ENCODE data around the gene TUBB. TPM values are rescaled to one million over a fixed set of nuclear protein-coding genes. Genes with fewer than 3 reads are reported as not detected.

TUBB gene
- total and polyA plus RNA-seq, 9 of the 15 experiments (the other 6 are each of a cell fraction or from before 2014, with no cell fraction given): 971 to 2,870 (median 1,478) TPM

DNA sequence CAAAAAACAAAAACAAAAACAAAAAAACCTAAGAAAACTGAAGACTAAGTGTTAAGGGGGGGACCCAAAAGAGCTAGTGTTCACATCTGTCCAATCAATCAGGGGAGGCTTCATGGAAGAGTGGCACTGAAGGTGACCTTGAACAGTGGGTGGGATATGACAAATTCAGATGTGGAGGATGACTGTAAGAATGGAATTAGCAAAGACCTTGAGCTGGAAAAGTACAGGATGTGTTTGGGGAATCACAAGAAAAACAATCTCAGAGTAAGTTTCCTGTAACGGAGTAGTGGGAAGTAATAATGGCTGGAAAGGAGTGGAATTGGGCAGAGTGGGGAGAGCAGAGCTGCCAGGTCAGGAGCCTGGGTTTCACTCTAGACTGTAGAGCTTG is 27.1 kb downstream of the TUBB start:
- Histone ChIP-seq H3K27ac (ENCODE audit: extremely low read depth, low read depth, low read length) (no peak overlapping the region), H3K36me3 (ENCODE audit: control insufficient read depth, insufficient read depth, low read length) (no peaks in the 10 kb centered on the region), H3K79me2 (ENCODE audit: control insufficient read depth, insufficient read depth, low read length) (peaks cover 19% of the 10 kb centered on the region), H3K9me1 (ENCODE audit: control insufficient read depth, insufficient read depth, low read length) (no peaks in the 10 kb centered on the region), H3K4me3 (no peak overlapping the region), H3K27me3 (ENCODE audit: control insufficient read depth in 2 of 2, insufficient read depth in 2 of 2, low read length in 2 of 2) (no peaks in the 10 kb centered on the region), H3K9me3 (replicated peaks; ENCODE audit: control insufficient read depth, insufficient read depth, low read depth, low read length) (no peaks in the 10 kb centered on the region), H2AFZ (ENCODE audit: low read depth, low read length) (no peak overlapping the region), H3K4me2 (ENCODE audit: insufficient read depth, low read length) (no peak overlapping the region), H3K4me1 (replicated peaks in 1 of 2; ENCODE audit: control insufficient read depth in 2 of 2, insufficient read depth in 2 of 2, low read length in 2 of 2) (peaks cover 27 to 35% of the 10 kb centered on the region in 2 experiments), H4K20me1 (replicated peaks; ENCODE audit: control insufficient read depth, insufficient read depth, low read length) (peaks cover 4% of the 10 kb centered on the region; the same call in 1 of the 2 replicates), H3K9ac (ENCODE audit: insufficient read depth in 1 of 2, low read depth in 2 of 2, low read length in 2 of 2) (peak overlapping the region in 1 of 2 experiments; percentile 45; a peak in 1 of 4 replicates)
- TF ChIP-seq ESRRA (IDR thresholded peaks at IDR 0.05; ENCODE audit: borderline replicate concordance, low read depth): peak; percentile 77
- no peak for TF ChIP-seq SRF (CRISPR knock-in tag; IDR thresholded peaks at IDR 0.05)
- TF ChIP-seq, protein P1, sequence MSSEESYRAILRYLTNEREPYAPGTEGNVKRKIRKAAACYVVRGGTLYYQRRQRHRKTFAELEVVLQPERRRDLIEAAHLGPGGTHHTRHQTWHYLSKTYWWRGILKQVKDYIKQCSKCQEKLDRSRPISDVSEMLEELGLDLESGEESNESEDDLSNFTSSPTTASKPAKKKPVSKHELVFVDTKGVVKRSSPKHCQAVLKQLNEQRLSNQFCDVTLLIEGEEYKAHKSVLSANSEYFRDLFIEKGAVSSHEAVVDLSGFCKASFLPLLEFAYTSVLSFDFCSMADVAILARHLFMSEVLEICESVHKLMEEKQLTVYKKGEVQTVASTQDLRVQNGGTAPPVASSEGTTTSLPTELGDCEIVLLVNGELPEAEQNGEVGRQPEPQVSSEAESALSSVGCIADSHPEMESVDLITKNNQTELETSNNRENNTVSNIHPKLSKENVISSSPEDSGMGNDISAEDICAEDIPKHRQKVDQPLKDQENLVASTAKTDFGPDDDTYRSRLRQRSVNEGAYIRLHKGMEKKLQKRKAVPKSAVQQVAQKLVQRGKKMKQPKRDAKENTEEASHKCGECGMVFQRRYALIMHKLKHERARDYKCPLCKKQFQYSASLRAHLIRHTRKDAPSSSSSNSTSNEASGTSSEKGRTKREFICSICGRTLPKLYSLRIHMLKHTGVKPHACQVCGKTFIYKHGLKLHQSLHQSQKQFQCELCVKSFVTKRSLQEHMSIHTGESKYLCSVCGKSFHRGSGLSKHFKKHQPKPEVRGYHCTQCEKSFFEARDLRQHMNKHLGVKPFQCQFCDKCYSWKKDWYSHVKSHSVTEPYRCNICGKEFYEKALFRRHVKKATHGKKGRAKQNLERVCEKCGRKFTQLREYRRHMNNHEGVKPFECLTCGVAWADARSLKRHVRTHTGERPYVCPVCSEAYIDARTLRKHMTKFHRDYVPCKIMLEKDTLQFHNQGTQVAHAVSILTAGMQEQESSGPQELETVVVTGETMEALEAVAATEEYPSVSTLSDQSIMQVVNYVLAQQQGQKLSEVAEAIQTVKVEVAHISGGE (CRISPR knock-in tag; IDR thresholded peaks at IDR 0.05): no peak
- peak; percentile 79 for TF ChIP-seq ZFP36 (IDR thresholded peaks at IDR 0.05; ENCODE audit: low read depth, low read length, partially characterized antibody)
- BruUV-seq (replicated peaks): no TSS peak
- WGBS (ENCODE audit: insufficient coverage, low coverage, missing lambda C conversion rate): 79% methylated on average over 1 of the region's 1 CpG
- FAIRE-seq (no peak), ATAC-seq (no peak), DNase-seq (ENCODE audit: extremely low read depth in 1 of 4, low spot score in 3 of 4) (no peak)
- in situ Hi-C loops (cut with MboI) (loop anchor here (5.0 kb wide), 1 partner anchor 65 kb away; no protein-coding TSS in a partner anchor), intact Hi-C loops (cut with micrococcal nuclease) (no loop called here)
- ChIA-PET POLR2A (interaction anchor here (0.6 to 1.2 kb wide), 7 partner anchors 9 to 262 kb away, joined by 3 to 4 read pairs (median 3); no protein-coding TSS in a partner anchor), CTCF (ENCODE audit: low intra/inter-chr PET ratio) (no interaction called here)

All from K562 (cell line).